Right atrium auricular region (tissue), 2 donors: ENCODE data around the gene LPAR2. TPM values are rescaled to one million over a fixed set of nuclear protein-coding genes. Genes with fewer than 3 reads are reported as not detected.

Experiments used
- DNase-seq: peaks from one replicate; pipeline ENCODE4 v3.0.0-alpha.2; 2019; ENCODE audit warnings: low spot score
- H3K27ac ChIP-seq, 2 donors: fragments of 200-600 bp; sonication (generic); 1 replicate in 1 of 2; 2 replicates in 1 of 2; pipeline ENCODE4 v1.5.1; 2016 to 2019
- H3K27me3 ChIP-seq, 2 donors: fragments of 200-600 bp; sonication (generic); one replicate each; pipeline versions ENCODE4 v1.5.1 to v1.6.0; 2017 to 2019
- H3K36me3 ChIP-seq: fragments of 200-600 bp; sonication (generic); one replicate; pipeline ENCODE4 v1.5.1; 2016
- H3K4me1 ChIP-seq, 2 donors: fragments of 200-600 bp; sonication (generic); one replicate each; pipeline versions ENCODE4 v1.5.1 to v1.6.0; 2017 to 2019
- H3K4me3 ChIP-seq, 2 donors: fragments of 200-600 bp; sonication (generic); 1 replicate in 1 of 2; 2 replicates in 1 of 2; pipeline ENCODE4 v1.5.1; 2017 to 2019; ENCODE audit warnings: mild to moderate bottlenecking in 1 of 2, moderate library complexity in 1 of 2
- H3K9me3 ChIP-seq, 2 donors: fragments of 200-600 bp; sonication (generic); one replicate each; pipeline ENCODE4 v1.5.1; 2019
- total RNA-seq, 2 donors: library from RNA; depleted of rRNA; stranded (reverse); fragments of >200 nt; gene quantifications; one replicate each; pipeline ENCODE4 v1.1.0, GENCODE V29; 2016
- TF ChIP-seq, protein P1 (sequence below), 2 donors: fragments of 200-600 bp; sonication (generic); IDR thresholded peaks; one replicate each; pipeline ENCODE4 v1.5.1; 2019; ENCODE audit warnings: antibody characterized with exemption in 2 of 2

LPAR2 gene
- total RNA-seq, 2 donors from 2014 or later, result 0.89 to 3.1 TPM

DNA sequence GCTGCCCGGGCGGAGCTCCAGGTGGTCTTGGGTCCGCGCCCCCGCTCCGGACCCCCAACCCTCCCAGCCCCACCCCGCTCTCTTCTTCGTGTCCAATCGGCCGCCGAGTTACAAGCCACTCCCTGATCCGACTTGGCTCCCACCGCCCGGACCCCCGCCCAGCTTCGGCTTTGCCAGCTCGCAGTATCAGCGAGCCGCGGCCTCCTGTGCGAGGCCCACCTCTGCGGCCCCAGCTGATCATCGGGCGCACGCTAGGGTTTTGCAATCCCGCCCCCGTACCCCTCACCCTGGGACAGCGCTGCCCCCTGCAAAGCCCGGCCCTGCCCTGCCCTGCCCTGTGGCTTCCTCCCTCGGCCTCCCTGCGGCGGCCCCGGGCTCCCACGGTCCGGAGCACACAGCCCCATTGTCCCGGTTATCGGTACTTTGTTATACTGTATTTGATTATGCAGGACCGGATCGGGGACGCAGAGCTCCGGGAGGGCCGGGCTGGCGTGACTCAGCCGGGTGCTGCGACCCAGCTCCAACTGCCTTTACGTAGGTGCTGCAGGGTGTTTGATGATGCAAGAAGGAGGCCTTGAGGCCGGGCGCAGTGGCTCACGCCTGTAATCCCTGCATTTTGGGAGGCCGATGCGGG, 598 bp upstream of the LPAR2 start:
- Histone ChIP-seq H3K27me3 (no peaks in the 10 kb centered on the region), H3K9me3 (no peaks in the 10 kb centered on the region), H3K4me1 (peaks cover 0 to 16% of the 10 kb centered on the region in 2 donors), H3K36me3 (no peaks in the 10 kb centered on the region), H3K4me3 (peak overlapping the region; percentile 35 to 50), H3K27ac (no peak overlapping the region)
- TF ChIP-seq, protein P1, sequence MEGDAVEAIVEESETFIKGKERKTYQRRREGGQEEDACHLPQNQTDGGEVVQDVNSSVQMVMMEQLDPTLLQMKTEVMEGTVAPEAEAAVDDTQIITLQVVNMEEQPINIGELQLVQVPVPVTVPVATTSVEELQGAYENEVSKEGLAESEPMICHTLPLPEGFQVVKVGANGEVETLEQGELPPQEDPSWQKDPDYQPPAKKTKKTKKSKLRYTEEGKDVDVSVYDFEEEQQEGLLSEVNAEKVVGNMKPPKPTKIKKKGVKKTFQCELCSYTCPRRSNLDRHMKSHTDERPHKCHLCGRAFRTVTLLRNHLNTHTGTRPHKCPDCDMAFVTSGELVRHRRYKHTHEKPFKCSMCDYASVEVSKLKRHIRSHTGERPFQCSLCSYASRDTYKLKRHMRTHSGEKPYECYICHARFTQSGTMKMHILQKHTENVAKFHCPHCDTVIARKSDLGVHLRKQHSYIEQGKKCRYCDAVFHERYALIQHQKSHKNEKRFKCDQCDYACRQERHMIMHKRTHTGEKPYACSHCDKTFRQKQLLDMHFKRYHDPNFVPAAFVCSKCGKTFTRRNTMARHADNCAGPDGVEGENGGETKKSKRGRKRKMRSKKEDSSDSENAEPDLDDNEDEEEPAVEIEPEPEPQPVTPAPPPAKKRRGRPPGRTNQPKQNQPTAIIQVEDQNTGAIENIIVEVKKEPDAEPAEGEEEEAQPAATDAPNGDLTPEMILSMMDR (IDR thresholded peaks at IDR 0.05), result no peak
- no peak for DNase-seq

DNA sequence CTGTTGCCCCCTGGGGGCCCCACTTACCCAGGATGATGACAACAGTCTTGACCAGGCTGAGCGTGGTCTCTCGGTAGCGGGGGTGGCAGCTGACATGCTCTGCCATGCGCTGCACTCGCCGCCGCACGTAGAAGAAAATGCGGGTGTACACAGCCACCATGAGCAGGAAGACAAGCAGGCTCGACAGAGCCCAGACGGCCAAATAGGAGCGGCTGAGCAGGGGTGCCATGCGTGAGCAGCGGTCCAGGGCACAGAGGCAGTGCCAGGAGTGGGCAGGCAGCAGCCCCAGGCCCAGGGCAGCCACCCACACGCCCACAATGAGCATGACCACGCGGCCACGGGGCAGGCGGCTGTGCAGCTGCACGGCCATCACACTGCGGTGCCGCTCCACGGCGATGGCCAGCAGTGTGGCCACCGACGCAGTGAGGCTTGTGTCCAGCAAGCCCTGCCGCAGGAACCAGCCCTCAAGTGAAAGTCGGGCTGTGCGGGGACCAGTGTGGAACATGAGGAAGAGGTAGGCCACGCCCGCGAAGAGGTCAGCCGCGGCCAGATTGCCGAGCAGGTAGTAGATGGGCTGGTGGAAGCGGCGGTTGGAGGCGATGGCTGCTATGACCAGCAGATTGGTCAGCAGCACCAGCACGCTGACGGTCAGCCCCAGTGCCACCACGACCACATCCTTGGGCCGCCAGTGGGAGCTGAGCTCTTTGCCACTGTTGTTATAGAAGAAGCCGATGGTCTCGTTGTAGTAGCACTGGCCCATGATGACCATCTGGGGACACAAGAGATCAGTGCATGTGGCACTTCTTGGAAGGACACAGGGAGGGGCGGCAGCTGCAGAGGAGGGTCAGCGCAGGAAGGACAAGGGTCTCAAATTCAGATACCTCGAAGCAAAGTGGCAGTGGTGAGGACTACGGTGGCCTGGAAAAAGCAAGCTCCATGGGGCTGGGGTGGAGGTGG, 1.2 kb downstream of the LPAR2 start:
- no peak for DNase-seq
- TF ChIP-seq, protein P1 (IDR thresholded peaks at IDR 0.05), result no peak
- Histone ChIP-seq H3K27ac (no peak overlapping the region), H3K4me1 (peaks cover 0 to 16% of the 10 kb centered on the region in 2 donors), H3K27me3 (no peaks in the 10 kb centered on the region), H3K9me3 (no peaks in the 10 kb centered on the region), H3K36me3 (no peaks in the 10 kb centered on the region), H3K4me3 (no peak overlapping the region)

DNA sequence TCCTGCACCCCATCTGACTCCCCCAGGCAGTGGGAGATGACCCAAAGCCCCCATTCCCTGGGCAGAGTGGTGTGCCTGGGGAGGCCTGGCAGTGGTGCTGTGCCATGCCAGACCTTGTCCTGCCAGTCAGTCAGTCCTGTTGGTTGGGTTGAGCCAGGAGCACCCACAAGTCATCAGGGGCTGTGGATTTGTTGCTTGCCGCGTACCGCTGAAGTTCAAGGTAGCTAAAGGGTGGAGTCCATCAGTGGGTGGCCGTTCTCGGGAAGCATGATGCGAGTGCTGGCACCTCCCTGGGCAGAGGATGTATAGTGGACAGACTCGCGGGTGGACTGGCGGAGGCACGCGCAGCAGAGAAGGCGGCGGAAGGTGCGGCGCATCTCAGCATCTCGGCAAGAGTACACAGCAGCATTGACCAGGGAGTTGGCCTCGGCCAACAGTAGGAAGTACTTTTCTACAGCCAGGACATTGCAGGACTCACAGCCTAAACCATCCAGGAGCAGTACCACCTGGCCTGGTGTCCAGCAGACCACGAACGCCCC, 3.9 kb downstream of the LPAR2 start:
- H3K4me1 ChIP-seq, result peaks cover 0 to 16% of the 10 kb centered on the region in 2 donors
- no peaks in the 10 kb centered on the region for H3K9me3 ChIP-seq
- TF ChIP-seq, protein P1 (IDR thresholded peaks at IDR 0.05), result no peak
- no peak for DNase-seq
- no peak overlapping the region for H3K27ac ChIP-seq
- H3K36me3 ChIP-seq, result no peaks in the 10 kb centered on the region
- H3K4me3 ChIP-seq, result no peak overlapping the region
- H3K27me3 ChIP-seq, result no peaks in the 10 kb centered on the region

DNA sequence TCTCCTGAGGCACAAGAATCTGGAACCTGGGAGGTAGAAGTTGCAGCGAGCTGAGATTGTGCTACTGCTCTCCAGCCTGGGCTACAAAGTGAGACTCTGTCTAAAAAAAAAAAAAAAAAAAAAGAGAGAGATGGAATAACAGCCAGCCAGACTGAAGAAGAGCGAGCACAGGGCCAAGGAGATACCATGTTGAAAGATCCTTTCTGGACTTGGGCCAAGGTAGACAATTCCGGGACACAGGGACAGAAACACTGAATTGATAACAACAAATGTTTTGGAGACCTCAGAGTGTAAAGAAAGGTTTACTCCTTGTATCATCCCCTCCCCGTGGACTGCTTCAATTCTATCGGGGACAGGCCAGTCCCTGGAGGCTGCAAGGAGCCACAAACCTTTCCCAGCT, 4.6 kb downstream of the LPAR2 start:
- H3K4me3 ChIP-seq, result no peak overlapping the region
- H3K27me3 ChIP-seq, result no peaks in the 10 kb centered on the region
- peaks cover 0 to 16% of the 10 kb centered on the region in 2 donors for H3K4me1 ChIP-seq
- TF ChIP-seq, protein P1 (IDR thresholded peaks at IDR 0.05), result no peak
- H3K36me3 ChIP-seq, result no peaks in the 10 kb centered on the region
- DNase-seq, result no peak
- no peaks in the 10 kb centered on the region for H3K9me3 ChIP-seq
- H3K27ac ChIP-seq, result no peak overlapping the region

DNA sequence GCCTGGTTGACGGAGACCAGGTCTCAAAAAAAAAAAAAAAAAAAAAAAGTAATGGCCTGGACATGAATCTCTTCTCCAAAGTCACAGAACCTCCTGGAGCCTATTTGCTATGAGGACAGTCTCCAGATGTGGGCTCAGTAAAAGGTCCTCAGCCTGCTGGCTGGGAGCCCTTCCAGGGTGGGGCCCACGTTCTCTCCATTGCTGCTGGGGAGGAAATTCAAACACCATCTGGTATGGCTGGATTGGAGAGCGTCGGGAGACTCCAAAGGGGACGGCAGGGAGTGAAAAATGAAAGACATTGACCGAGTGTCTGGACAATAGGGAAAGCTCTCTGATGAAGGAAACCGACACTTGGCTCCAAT, 8.2 kb downstream of the LPAR2 start:
- H3K9me3 ChIP-seq, result no peaks in the 10 kb centered on the region
- no peak for DNase-seq
- TF ChIP-seq, protein P1 (IDR thresholded peaks at IDR 0.05), result no peak
- no peak overlapping the region for H3K4me3 ChIP-seq
- H3K4me1 ChIP-seq, result peaks cover 0 to 9% of the 10 kb centered on the region in 2 donors
- no peaks in the 10 kb centered on the region for H3K36me3 ChIP-seq
- no peaks in the 10 kb centered on the region for H3K27me3 ChIP-seq
- no peak overlapping the region for H3K27ac ChIP-seq
